HepG2 (cell line): Measurements from ENCODE around the gene TPI1. TPM values are rescaled to one million over a fixed set of nuclear protein-coding genes. Genes with fewer than 3 reads are reported as not detected.
A peak's percentile ranks its signal among the peaks of the same experiment; 100 is the strongest.

Source experiments
- CEBPB ChIP-seq: IDR thresholded peaks from 2 replicates; pipeline ENCODE4 v1.6.1; 2011; ENCODE audit warnings: low read depth, low read length, improper control_type of control experiment, borderline replicate concordance
- ISX ChIP-seq: sonication (generic); formaldehyde crosslinking; conservative IDR thresholded peaks from 2 replicates; pipeline ENCODE4 v1.5.0; 2020; ENCODE audit warnings: missing genetic modification reagents
- JUND ChIP-seq: sonication (generic); formaldehyde crosslinking; IDR thresholded peaks from 2 replicates; pipeline ENCODE4 v1.8.0; 2022; ENCODE audit warnings: mild to moderate bottlenecking, missing genetic modification reagents
- MED13 ChIP-seq: sonication (generic); formaldehyde crosslinking; IDR thresholded peaks from 2 replicates; pipeline ENCODE4 v1.5.0; 2020; ENCODE audit warnings: missing genetic modification reagents
- NR3C1 ChIP-seq: sonication (generic); formaldehyde crosslinking; IDR thresholded peaks from 2 replicates; pipeline ENCODE4 v1.4.0; 2020; ENCODE audit warnings: missing genetic modification reagents
- PPARG ChIP-seq: conservative IDR thresholded peaks from 2 replicates; pipeline ENCODE4 v1.6.1; 2016; ENCODE audit warnings: missing biosample characterization, missing genetic modification reagents
- PRMT3 ChIP-seq: sonication (generic); formaldehyde crosslinking; IDR thresholded peaks from 2 replicates; pipeline ENCODE4 v1.8.1; 2022; ENCODE audit warnings: low read depth, mild to moderate bottlenecking, moderate library complexity, missing genetic modification reagents, borderline replicate concordance
- SRSF4 ChIP-seq: fragments of 200-400 bp; formaldehyde crosslinking; IDR thresholded peaks from one replicate; pipeline ENCODE4 v1.6.1; 2018; ENCODE audit warnings: mild to moderate bottlenecking, low read depth, low read length, moderate library complexity; ENCODE audit not compliant: poor library complexity, severe bottlenecking
- ZFP62 ChIP-seq: sonication (generic); formaldehyde crosslinking; IDR thresholded peaks from 2 replicates; pipeline ENCODE4 v1.4.0; 2020; ENCODE audit warnings: missing genetic modification reagents
- ZHX1 ChIP-seq: sonication (generic); formaldehyde crosslinking; IDR thresholded peaks from 2 replicates; pipeline ENCODE4 v1.8.1; 2022; ENCODE audit warnings: low read depth, mild to moderate bottlenecking, missing genetic modification reagents
- ZNF292 ChIP-seq: sonication (generic); formaldehyde crosslinking; IDR thresholded peaks from 2 replicates; pipeline ENCODE4 v1.8.1; 2022; ENCODE audit warnings: mild to moderate bottlenecking, low read depth, missing genetic modification reagents, borderline replicate concordance
- ZNF543 ChIP-seq: sonication (generic); formaldehyde crosslinking; IDR thresholded peaks from 2 replicates; pipeline ENCODE4 v1.4.0; 2020; ENCODE audit warnings: mild to moderate bottlenecking, missing genetic modification reagents
- ZNF557 ChIP-seq: sonication (generic); formaldehyde crosslinking; IDR thresholded peaks from 2 replicates; pipeline ENCODE4 v1.4.0; 2020; ENCODE audit warnings: missing genetic modification reagents
- ZNF562 ChIP-seq: sonication (generic); formaldehyde crosslinking; IDR thresholded peaks from 2 replicates; pipeline ENCODE4 v1.8.0; 2022; ENCODE audit warnings: missing genetic modification reagents, borderline replicate concordance
- ZNF629 ChIP-seq: sonication (generic); formaldehyde crosslinking; conservative IDR thresholded peaks from 2 replicates; pipeline ENCODE4 v1.5.0; 2020; ENCODE audit warnings: missing genetic modification reagents
- ZNF776 ChIP-seq: sonication (generic); formaldehyde crosslinking; IDR thresholded peaks from 2 replicates; pipeline ENCODE4 v1.4.0; 2020; ENCODE audit warnings: mild to moderate bottlenecking, missing genetic modification reagents
- polyA plus RNA-seq, 8 experiments: library from polyadenylated mRNA; depleted of rRNA in 3 of 8; stranded (reverse) in 7 of 8; unstranded in 1 of 8; fragments of >200 nt; fragmentation: Illumina TruSeq in 4 of 8; extraction: Trizol in 4 of 8; gene quantifications; 2 replicates each; pipeline versions ENCODE4 v1.2.1 to v1.2.3, GENCODE V29; 2011 to 2016; ENCODE audit warnings: low read depth in 4 of 8, missing spikeins in 1 of 8, mixed read lengths in 1 of 8; ENCODE audit not compliant: insufficient read depth in 1 of 8
- total RNA-seq, 5 experiments: library from RNA; depleted of rRNA; stranded (reverse); fragments of >200 nt; fragmentation: Illumina TruSeq; extraction: Trizol; gene quantifications; 2 replicates each; pipeline ENCODE4 v1.2.3, GENCODE V29; 2016; ENCODE audit warnings: low read depth in 1 of 5
- TF ChIP-seq, protein P1 (sequence below), 2 experiments: sonication (generic) in 1 of 2; formaldehyde crosslinking in 1 of 2; IDR thresholded peaks; 2 replicates each; pipeline versions ENCODE4 v1.6.1 to v1.9.0; 2014 to 2022; ENCODE audit warnings: antibody characterized with exemption in 1 of 2, borderline replicate concordance in 1 of 2, inconsistent platforms in 1 of 2, low read depth in 1 of 2, missing genetic modification reagents in 1 of 2
- TF ChIP-seq, protein P2 (sequence below): sonication (generic); formaldehyde crosslinking; IDR thresholded peaks from 2 replicates; pipeline ENCODE4 v1.4.0; 2020; ENCODE audit warnings: mild to moderate bottlenecking, missing genetic modification reagents

TPI1 gene
- total and polyA plus RNA-seq, 2 of the 13 experiments (the other 11 are each of a cell fraction or from before 2014, with no cell fraction given) = 945 to 2,535 TPM

GRCh38 chr12:6851921-6852650, 15.2 kb upstream of the TPI1 start, which contains the start of gene USP5 (continued):
- TF ChIP-seq, protein P1, sequence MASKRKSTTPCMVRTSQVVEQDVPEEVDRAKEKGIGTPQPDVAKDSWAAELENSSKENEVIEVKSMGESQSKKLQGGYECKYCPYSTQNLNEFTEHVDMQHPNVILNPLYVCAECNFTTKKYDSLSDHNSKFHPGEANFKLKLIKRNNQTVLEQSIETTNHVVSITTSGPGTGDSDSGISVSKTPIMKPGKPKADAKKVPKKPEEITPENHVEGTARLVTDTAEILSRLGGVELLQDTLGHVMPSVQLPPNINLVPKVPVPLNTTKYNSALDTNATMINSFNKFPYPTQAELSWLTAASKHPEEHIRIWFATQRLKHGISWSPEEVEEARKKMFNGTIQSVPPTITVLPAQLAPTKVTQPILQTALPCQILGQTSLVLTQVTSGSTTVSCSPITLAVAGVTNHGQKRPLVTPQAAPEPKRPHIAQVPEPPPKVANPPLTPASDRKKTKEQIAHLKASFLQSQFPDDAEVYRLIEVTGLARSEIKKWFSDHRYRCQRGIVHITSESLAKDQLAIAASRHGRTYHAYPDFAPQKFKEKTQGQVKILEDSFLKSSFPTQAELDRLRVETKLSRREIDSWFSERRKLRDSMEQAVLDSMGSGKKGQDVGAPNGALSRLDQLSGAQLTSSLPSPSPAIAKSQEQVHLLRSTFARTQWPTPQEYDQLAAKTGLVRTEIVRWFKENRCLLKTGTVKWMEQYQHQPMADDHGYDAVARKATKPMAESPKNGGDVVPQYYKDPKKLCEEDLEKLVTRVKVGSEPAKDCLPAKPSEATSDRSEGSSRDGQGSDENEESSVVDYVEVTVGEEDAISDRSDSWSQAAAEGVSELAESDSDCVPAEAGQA (IDR thresholded peaks at IDR 0.05; ENCODE audit: low read depth) = peak; percentile 76
- TF ChIP-seq, protein P1 (CRISPR knock-in tag; IDR thresholded peaks at IDR 0.05; ENCODE audit: borderline replicate concordance) = no peak
- TF ChIP-seq ZNF629 (CRISPR knock-in tag) (no peak), ZNF562 (CRISPR knock-in tag) (no peak), JUND (CRISPR knock-in tag) (0 out of 2 replicates have a peak, but pooled peaks have one; percentile 9), CEBPB (no peak), ZNF776 (CRISPR knock-in tag) (no peak), ZNF557 (CRISPR knock-in tag) (no peak), PPARG (no peak), PRMT3 (no peak), SRSF4 (no peak), ZNF292 (no peak), ZNF543 (CRISPR knock-in tag) (no peak; the same call in 1 of the 2 replicates), ISX (no peak), ZFP62 (CRISPR knock-in tag) (peak; percentile 99), NR3C1 (CRISPR knock-in tag) (no peak), MED13 (CRISPR knock-in tag) (0 out of 2 replicates have a peak, but pooled peaks have one; percentile 33), ZHX1 (CRISPR knock-in tag) (0 out of 2 replicates have a peak, but pooled peaks have one; percentile 61)
- TF ChIP-seq, protein P2, sequence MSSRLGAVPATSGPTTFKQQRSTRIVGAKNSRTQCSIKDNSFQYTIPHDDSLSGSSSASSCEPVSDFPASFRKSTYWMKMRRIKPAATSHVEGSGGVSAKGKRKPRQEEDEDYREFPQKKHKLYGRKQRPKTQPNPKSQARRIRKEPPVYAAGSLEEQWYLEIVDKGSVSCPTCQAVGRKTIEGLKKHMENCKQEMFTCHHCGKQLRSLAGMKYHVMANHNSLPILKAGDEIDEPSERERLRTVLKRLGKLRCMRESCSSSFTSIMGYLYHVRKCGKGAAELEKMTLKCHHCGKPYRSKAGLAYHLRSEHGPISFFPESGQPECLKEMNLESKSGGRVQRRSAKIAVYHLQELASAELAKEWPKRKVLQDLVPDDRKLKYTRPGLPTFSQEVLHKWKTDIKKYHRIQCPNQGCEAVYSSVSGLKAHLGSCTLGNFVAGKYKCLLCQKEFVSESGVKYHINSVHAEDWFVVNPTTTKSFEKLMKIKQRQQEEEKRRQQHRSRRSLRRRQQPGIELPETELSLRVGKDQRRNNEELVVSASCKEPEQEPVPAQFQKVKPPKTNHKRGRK = no peak
